DOHH2 (cell line): ENCODE measurements around the gene MAG.

ENCODE experiments used
- H3F3A ChIP-seq: fragments of 200-600 bp; sonication (generic), shearing (Covaris generic); 2 replicates; pipeline ENCODE4 v1.6.0; 2016; ENCODE audit warnings: antibody characterized with exemption, mild to moderate bottlenecking; ENCODE audit not compliant: control insufficient read depth, insufficient read depth
- H3K27ac ChIP-seq: fragments of 200-600 bp; sonication (generic); 2 replicates; pipeline ENCODE4 v1.5.1; 2014; ENCODE audit warnings: low read depth, mild to moderate bottlenecking, low read length, moderate library complexity
- H3K27me3 ChIP-seq: fragments of 200-600 bp; sonication (generic); 2 replicates; pipeline ENCODE4 v1.6.1; 2014; ENCODE audit warnings: mild to moderate bottlenecking, low read length, mixed read lengths; ENCODE audit not compliant: control insufficient read depth
- H3K36me3 ChIP-seq: fragments of 200-600 bp; sonication (generic); 2 replicates; pipeline ENCODE4 v1.6.1; 2014; ENCODE audit warnings: mild to moderate bottlenecking, low read length, moderate library complexity, mixed read lengths; ENCODE audit not compliant: control insufficient read depth
- H3K4me1 ChIP-seq: fragments of 200-600 bp; sonication (generic); 2 replicates; pipeline ENCODE4 v1.6.1; 2014; ENCODE audit warnings: mild to moderate bottlenecking, low read length, mixed read lengths; ENCODE audit not compliant: control insufficient read depth
- H3K4me2 ChIP-seq: fragments of 200-600 bp; sonication (generic); 2 replicates; pipeline ENCODE4 v1.6.0; 2014; ENCODE audit warnings: mild to moderate bottlenecking, low read length, moderate library complexity
- H3K4me3 ChIP-seq: fragments of 200-600 bp; sonication (generic); 2 replicates; pipeline ENCODE4 v1.5.1; 2014; ENCODE audit warnings: mild to moderate bottlenecking, low read length, mixed read lengths
- H3K79me2 ChIP-seq: fragments of 200-600 bp; sonication (generic); 2 replicates; pipeline ENCODE4 v1.6.1; 2014; ENCODE audit warnings: mild to moderate bottlenecking, low read length, mixed read lengths; ENCODE audit not compliant: control insufficient read depth
- H3K9me2 ChIP-seq: fragments of 200-600 bp; sonication (generic); replicated peaks from 2 replicates; pipeline ENCODE4 v1.6.1; 2014; ENCODE audit warnings: mild to moderate bottlenecking, low read length, mixed read lengths; ENCODE audit not compliant: control insufficient read depth
- H3K9me3 ChIP-seq: fragments of 200-600 bp; sonication (generic); 2 replicates; pipeline ENCODE4 v1.6.1; 2014; ENCODE audit warnings: antibody characterized with exemption, low read length, mixed read lengths; ENCODE audit not compliant: control insufficient read depth, insufficient read depth
- H4K20me1 ChIP-seq: fragments of 200-600 bp; sonication (generic); 2 replicates; pipeline ENCODE4 v1.6.0; 2014; ENCODE audit warnings: low read depth, mild to moderate bottlenecking, antibody characterized with exemption, low read length, moderate library complexity; ENCODE audit not compliant: control insufficient read depth, insufficient read depth
- EZH2phosphoT487 ChIP-seq: fragments of 200-600 bp; sonication (generic); IDR thresholded peaks from 2 replicates; pipeline ENCODE4 v1.6.1; 2017; ENCODE audit warnings: borderline replicate concordance, mild to moderate bottlenecking, antibody characterized with exemption, low read length, moderate library complexity, mixed read lengths
- TF ChIP-seq, protein P1 (sequence below): fragments of 200-600 bp; sonication (generic); IDR thresholded peaks from one replicate; pipeline ENCODE4 v1.5.1; 2014; ENCODE audit warnings: antibody characterized with exemption, mild to moderate bottlenecking, low read depth, low read length; ENCODE audit not compliant: poor library complexity, severe bottlenecking

Gene MAG

DNA sequence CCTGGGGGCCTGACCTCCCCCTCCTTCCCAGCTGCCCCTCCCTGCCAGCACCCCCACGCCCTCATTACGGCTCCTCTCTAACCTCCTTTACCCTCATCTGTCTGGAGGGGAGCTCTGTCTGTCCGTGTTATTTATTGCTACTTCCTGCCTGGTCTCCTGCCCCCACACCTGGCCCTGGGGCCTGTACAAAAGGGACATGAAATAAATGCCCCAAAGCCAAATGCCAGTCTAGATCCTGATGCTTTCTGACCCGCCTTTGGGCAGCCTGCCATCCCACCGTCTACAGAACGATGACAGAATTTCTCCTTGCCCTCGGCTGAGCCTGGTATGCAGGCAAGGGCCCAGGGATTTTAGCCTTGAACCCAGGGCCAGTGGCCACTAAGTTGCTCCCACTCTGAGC is 21.6 kb downstream of the MAG start:
- Histone ChIP-seq H3K79me2 (no peaks in the 10 kb centered on the region), H3K27me3 (no peaks in the 10 kb centered on the region), H3K36me3 (no peaks in the 10 kb centered on the region), H3K27ac (peak overlapping the region; percentile 12), H3F3A (peaks cover 11% of the 10 kb centered on the region; the same call in 1 of the 2 replicates), H3K4me1 (peaks cover 87% of the 10 kb centered on the region), H3K4me2 (peak overlapping the region; percentile 45), H3K9me2 (no peaks in the 10 kb centered on the region), H3K9me3 (no peaks in the 10 kb centered on the region), H3K4me3 (peak overlapping the region; percentile 24), H4K20me1 (no peaks in the 10 kb centered on the region)
- no peak for TF ChIP-seq EZH2phosphoT487
- TF ChIP-seq, protein P1, sequence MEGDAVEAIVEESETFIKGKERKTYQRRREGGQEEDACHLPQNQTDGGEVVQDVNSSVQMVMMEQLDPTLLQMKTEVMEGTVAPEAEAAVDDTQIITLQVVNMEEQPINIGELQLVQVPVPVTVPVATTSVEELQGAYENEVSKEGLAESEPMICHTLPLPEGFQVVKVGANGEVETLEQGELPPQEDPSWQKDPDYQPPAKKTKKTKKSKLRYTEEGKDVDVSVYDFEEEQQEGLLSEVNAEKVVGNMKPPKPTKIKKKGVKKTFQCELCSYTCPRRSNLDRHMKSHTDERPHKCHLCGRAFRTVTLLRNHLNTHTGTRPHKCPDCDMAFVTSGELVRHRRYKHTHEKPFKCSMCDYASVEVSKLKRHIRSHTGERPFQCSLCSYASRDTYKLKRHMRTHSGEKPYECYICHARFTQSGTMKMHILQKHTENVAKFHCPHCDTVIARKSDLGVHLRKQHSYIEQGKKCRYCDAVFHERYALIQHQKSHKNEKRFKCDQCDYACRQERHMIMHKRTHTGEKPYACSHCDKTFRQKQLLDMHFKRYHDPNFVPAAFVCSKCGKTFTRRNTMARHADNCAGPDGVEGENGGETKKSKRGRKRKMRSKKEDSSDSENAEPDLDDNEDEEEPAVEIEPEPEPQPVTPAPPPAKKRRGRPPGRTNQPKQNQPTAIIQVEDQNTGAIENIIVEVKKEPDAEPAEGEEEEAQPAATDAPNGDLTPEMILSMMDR = no peak

DNA sequence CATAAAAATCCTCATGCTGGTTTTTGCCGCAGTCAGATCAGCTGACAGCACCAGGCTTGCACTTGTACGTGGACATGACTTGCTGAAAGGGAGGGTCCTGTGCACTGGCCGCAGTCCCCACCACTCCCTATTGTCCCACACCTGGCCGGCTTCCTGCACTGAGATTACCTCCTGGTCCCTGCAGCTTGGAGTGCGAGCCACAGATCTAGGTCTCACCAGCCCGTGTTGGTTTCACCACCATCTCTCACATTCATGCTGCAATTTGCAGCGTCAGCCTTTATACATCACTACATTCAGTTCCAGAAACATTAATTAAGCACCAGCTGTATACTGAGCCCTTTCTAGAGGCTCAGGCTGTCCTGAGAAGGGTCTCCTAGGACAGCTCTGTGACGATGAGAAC is 22.1 kb downstream of the MAG start:
- peak overlapping the region; percentile 45 for H3K4me2 ChIP-seq
- TF ChIP-seq, protein P1 = no peak
- TF ChIP-seq EZH2phosphoT487 = no peak
- no peaks in the 10 kb centered on the region for H3K36me3 ChIP-seq
- H3K4me3 ChIP-seq = peak overlapping the region; percentile 24
- H3F3A ChIP-seq = peaks cover 11% of the 10 kb centered on the region; the same call in 1 of the 2 replicates
- H3K27me3 ChIP-seq = no peaks in the 10 kb centered on the region
- H3K4me1 ChIP-seq = peaks cover 87% of the 10 kb centered on the region
- no peaks in the 10 kb centered on the region for H3K79me2 ChIP-seq
- H3K9me3 ChIP-seq = no peaks in the 10 kb centered on the region
- peak overlapping the region; percentile 12; the same call in 1 of the 2 replicates for H3K27ac ChIP-seq
- no peaks in the 10 kb centered on the region for H4K20me1 ChIP-seq
- H3K9me2 ChIP-seq = no peaks in the 10 kb centered on the region

DNA sequence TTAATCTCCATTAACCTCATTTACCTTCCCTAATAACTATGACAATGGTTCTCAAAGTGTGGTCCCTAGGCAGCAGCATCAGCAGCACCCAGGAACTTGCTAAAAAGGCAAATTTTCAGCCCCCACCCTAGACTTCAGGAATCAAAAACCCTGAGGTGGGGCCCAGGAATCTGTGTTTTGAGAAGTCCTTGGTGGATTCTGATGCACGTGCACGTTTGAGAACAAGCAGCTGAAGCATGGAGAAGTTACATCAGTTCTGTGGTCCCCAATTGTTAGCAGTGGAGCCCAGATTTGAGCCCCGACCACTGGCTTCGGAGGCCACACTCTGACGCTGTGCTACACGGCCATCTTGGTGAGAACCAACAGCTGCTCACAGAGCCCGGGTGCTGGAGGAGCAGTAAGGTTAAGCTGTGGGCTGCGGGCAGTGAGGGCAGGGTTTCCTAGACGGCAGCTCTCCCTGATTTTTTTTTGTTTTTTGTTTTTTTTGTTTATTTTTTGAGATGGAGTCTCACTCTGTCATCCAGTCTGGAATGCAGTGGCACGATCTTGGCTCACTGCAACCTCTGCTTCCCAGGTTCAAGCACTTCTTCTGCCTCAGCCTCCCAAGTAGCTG is 23.0 kb downstream of the MAG start:
- no peaks in the 10 kb centered on the region for H3K79me2 ChIP-seq
- H4K20me1 ChIP-seq = no peaks in the 10 kb centered on the region
- no peaks in the 10 kb centered on the region for H3K9me3 ChIP-seq
- no peak overlapping the region for H3K4me3 ChIP-seq
- H3K27ac ChIP-seq = peak overlapping the region; percentile 19; the same call in 1 of the 2 replicates
- peaks cover 96% of the 10 kb centered on the region for H3K4me1 ChIP-seq
- no peak for TF ChIP-seq EZH2phosphoT487
- TF ChIP-seq, protein P1 = no peak
- H3K9me2 ChIP-seq = no peaks in the 10 kb centered on the region
- H3K4me2 ChIP-seq = peak overlapping the region; percentile 14; the same call in 1 of the 2 replicates
- no peaks in the 10 kb centered on the region for H3K27me3 ChIP-seq
- H3F3A ChIP-seq = peaks cover 17% of the 10 kb centered on the region
- H3K36me3 ChIP-seq = no peaks in the 10 kb centered on the region
